H9 (cell line): ENCODE results near the gene STT3A. TPM values are rescaled to one million over a fixed set of nuclear protein-coding genes. Genes with fewer than 3 reads are reported as not detected.

Source experiments
- DNase-seq: peaks from one replicate; pipeline ENCODE4 v3.0.0-alpha.2; 2017
- H2AFZ ChIP-seq: one replicate; pipeline ENCODE4 v1.6.1; 2013; ENCODE audit warnings: mild to moderate bottlenecking, low read length, control low read depth, moderate library complexity
- H2AK5ac ChIP-seq: 2 replicates; pipeline ENCODE4 v1.6.1; 2013; ENCODE audit warnings: low read length, control low read depth, mixed read lengths; ENCODE audit not compliant: insufficient read length
- H2BK120ac ChIP-seq: one replicate; pipeline ENCODE4 v1.6.1; 2013; ENCODE audit warnings: low read depth, mild to moderate bottlenecking, low read length, control low read depth, inconsistent platforms; ENCODE audit not compliant: poor library complexity, severe bottlenecking
- H2BK12ac ChIP-seq: 2 replicates; pipeline ENCODE4 v1.6.1; 2013; ENCODE audit warnings: low read length, control low read depth, mixed read lengths, low read depth; ENCODE audit not compliant: insufficient read length
- H2BK15ac ChIP-seq: 2 replicates; pipeline ENCODE4 v1.6.1; 2013; ENCODE audit warnings: low read depth, low read length, control low read depth
- H2BK20ac ChIP-seq: one replicate; pipeline ENCODE4 v1.6.1; 2013; ENCODE audit warnings: low read depth, mild to moderate bottlenecking, low read length, control low read depth, inconsistent platforms; ENCODE audit not compliant: poor library complexity, severe bottlenecking
- H2BK5ac ChIP-seq: 2 replicates; pipeline ENCODE4 v1.6.1; 2013; ENCODE audit warnings: low read length, control low read depth, mixed read lengths; ENCODE audit not compliant: insufficient read length
- H3K14ac ChIP-seq: 2 replicates; pipeline ENCODE4 v1.6.1; 2013; ENCODE audit warnings: low read length, control low read depth; ENCODE audit not compliant: insufficient read depth
- H3K18ac ChIP-seq: 2 replicates; pipeline ENCODE4 v1.6.1; 2013; ENCODE audit warnings: low read depth, mild to moderate bottlenecking, mixed read lengths, low read length, control low read depth; ENCODE audit not compliant: insufficient read length
- H3K23ac ChIP-seq: 2 replicates; pipeline ENCODE4 v1.6.1; 2013; ENCODE audit warnings: low read length, control low read depth, mixed read lengths, low read depth; ENCODE audit not compliant: insufficient read length
- H3K23me2 ChIP-seq: 2 replicates; pipeline ENCODE4 v1.6.1; 2013; ENCODE audit warnings: low read depth, mild to moderate bottlenecking, mixed read lengths, low read length, control low read depth; ENCODE audit not compliant: insufficient read length, poor library complexity, severe bottlenecking
- H3K27ac ChIP-seq: 2 replicates; pipeline ENCODE4 v1.5.1; 2013; ENCODE audit warnings: low read length, control low read depth, mixed read lengths, low read depth; ENCODE audit not compliant: insufficient read length
- H3K27me3 ChIP-seq: 2 replicates; pipeline ENCODE4 v1.6.1; 2013; ENCODE audit warnings: low read length, control low read depth, inconsistent platforms; ENCODE audit not compliant: insufficient read depth
- H3K4ac ChIP-seq: 2 replicates; pipeline ENCODE4 v1.6.1; 2013; ENCODE audit warnings: low read depth, mild to moderate bottlenecking, control low read depth, inconsistent platforms, low read length, moderate library complexity
- H3K4me1 ChIP-seq: 2 replicates; pipeline ENCODE4 v1.6.1; 2013; ENCODE audit warnings: low read length, control low read depth, inconsistent platforms; ENCODE audit not compliant: insufficient read depth
- H3K4me2 ChIP-seq: 2 replicates; pipeline ENCODE4 v1.6.1; 2013; ENCODE audit warnings: low read length, control low read depth, mixed read lengths; ENCODE audit not compliant: insufficient read length, insufficient read depth
- H3K56ac ChIP-seq: 2 replicates; pipeline ENCODE4 v1.6.1; 2013; ENCODE audit warnings: low read depth, mild to moderate bottlenecking, mixed read lengths, low read length, control low read depth; ENCODE audit not compliant: insufficient read length
- H3K79me1 ChIP-seq: 2 replicates; pipeline ENCODE4 v1.6.1; 2013; ENCODE audit warnings: low read depth, mild to moderate bottlenecking, moderate library complexity, low read length, control low read depth, inconsistent platforms; ENCODE audit not compliant: insufficient read depth, poor library complexity, severe bottlenecking
- H3K79me2 ChIP-seq: 2 replicates; pipeline ENCODE4 v1.6.1; 2013; ENCODE audit warnings: low read length, control low read depth, inconsistent platforms; ENCODE audit not compliant: insufficient read depth
- H3K9ac ChIP-seq: 2 replicates; pipeline ENCODE4 v1.6.1; 2013; ENCODE audit warnings: low read length, control low read depth, mixed read lengths; ENCODE audit not compliant: insufficient read length; ENCODE audit errors: extremely low read depth
- H3K9me3 ChIP-seq: one replicate; pipeline ENCODE4 v1.6.1; 2013; ENCODE audit warnings: low read depth, low read length, inconsistent platforms; ENCODE audit not compliant: control insufficient read depth
- H3T11ph ChIP-seq: one replicate; pipeline ENCODE4 v1.6.1; 2013; ENCODE audit warnings: mild to moderate bottlenecking, low read length, control low read depth, inconsistent platforms
- H4K20me1 ChIP-seq: one replicate; pipeline ENCODE4 v1.6.1; 2013; ENCODE audit not compliant: control insufficient read depth, insufficient read length, insufficient read depth
- H4K5ac ChIP-seq: 2 replicates; pipeline ENCODE4 v1.6.1; 2013; ENCODE audit warnings: low read depth, mild to moderate bottlenecking, mixed read lengths, low read length, control low read depth; ENCODE audit not compliant: insufficient read length
- H4K8ac ChIP-seq: replicated peaks from 2 replicates; pipeline ENCODE4 v1.6.1; 2013; ENCODE audit warnings: low read length, control low read depth, mixed read lengths, low read depth; ENCODE audit not compliant: insufficient read length
- H4K91ac ChIP-seq: 2 replicates; pipeline ENCODE4 v1.6.1; 2013; ENCODE audit warnings: low read depth, mild to moderate bottlenecking, moderate library complexity, mixed read lengths, low read length, control low read depth; ENCODE audit not compliant: insufficient read length
- H3K27ac Mint-ChIP-seq, 3 experiments: 2 replicates in 2 of 3; 3 replicates in 1 of 3; pipeline ENCODE4 v1.8.0; 2020 to 2021; ENCODE audit warnings: mixed read lengths in 3 of 3, mild to moderate bottlenecking in 1 of 3, moderate library complexity in 1 of 3
- H3K27me3 Mint-ChIP-seq: 2 replicates; pipeline ENCODE4 v1.8.0; 2021; ENCODE audit warnings: low read depth, mild to moderate bottlenecking, moderate library complexity, mixed read lengths
- H3K36me3 Mint-ChIP-seq, 3 experiments: 2 replicates in 2 of 3; 3 replicates in 1 of 3; pipeline ENCODE4 v1.8.0; 2020 to 2021; ENCODE audit warnings: low read depth in 3 of 3, mixed read lengths in 3 of 3; ENCODE audit not compliant: insufficient read depth in 1 of 3
- H3K4me1 Mint-ChIP-seq, 2 experiments: 2 replicates each; pipeline ENCODE4 v1.8.0; 2020; ENCODE audit warnings: mixed read lengths in 2 of 2
- H3K4me3 Mint-ChIP-seq, 2 experiments: 2 replicates in 1 of 2; 3 replicates in 1 of 2; pipeline ENCODE4 v1.8.0; 2020 to 2021; ENCODE audit warnings: mild to moderate bottlenecking in 2 of 2, mixed read lengths in 2 of 2, moderate library complexity in 1 of 2
- H3K9me3 Mint-ChIP-seq, 2 experiments: 2 replicates in 1 of 2; 3 replicates in 1 of 2; pipeline ENCODE4 v1.8.0; 2020; ENCODE audit warnings: mild to moderate bottlenecking in 2 of 2, mixed read lengths in 2 of 2, moderate library complexity in 1 of 2
- WGBS: extraction: QIAGEN DNeasy Blood & Tissue Kit; methylation state at CpG from one replicate; pipeline ENCODE4 v1.1.7; 2013; ENCODE audit warnings: missing lambda C conversion rate, low lambda C conversion rate, mixed read lengths; ENCODE audit not compliant: insufficient read length; ENCODE audit errors: extremely low coverage; 5-methylcytosine and 5-hydroxymethylcytosine counted together
- total RNA-seq: library from RNA; stranded (reverse); gene quantifications from 2 replicates; pipeline ENCODE4 v1.2.1, GENCODE V29; 2021
- TF ChIP-seq, protein P1 (sequence below): fragments of 200-600 bp; sonication (generic); conservative IDR thresholded peaks from 3 replicates; pipeline ENCODE4 v1.8.0; 2021; ENCODE audit warnings: antibody characterized with exemption, mild to moderate bottlenecking

The STT3A gene
- total RNA-seq, 1 experiment from 2014 or later: 128 TPM

DNA sequence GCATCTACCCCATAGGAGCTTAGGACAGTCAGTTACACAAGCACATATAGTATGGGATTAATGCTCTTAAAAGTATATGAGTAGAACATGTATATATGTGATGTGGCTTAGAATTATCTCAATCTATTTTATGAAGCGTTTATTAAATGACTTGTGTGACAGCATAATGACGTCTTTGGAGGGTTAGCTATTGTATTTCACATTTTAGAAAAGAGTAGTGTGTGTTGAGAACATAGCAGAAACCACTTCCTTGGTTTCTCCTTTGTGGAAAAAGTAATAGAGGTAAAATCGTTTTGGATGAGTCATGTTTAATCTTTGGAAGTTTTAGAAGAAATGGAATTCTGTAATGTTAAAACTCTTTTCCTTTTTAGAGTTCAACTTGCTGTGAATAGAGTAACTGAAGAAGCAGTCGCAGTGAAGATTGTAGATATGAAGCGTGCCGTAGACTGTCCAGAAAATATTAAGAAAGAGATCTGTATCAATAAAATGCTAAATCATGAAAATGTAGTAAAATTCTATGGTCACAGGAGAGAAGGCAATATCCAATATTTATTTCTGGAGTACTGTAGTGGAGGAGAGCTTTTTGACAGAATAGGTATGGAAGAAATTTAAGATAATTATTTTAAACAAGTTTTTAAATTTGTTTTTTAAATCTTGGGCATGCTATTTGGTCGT lies 34.7 kb downstream of the STT3A start:
- H3K4me2 ChIP-seq: peak overlapping the region; percentile 91
- no peak overlapping the region for H3K27ac ChIP-seq
- H3K27me3 ChIP-seq: no peaks in the 10 kb centered on the region
- H3K14ac ChIP-seq: no peak overlapping the region
- Mint-ChIP-seq H3K4me3 (peak overlapping the region; percentile 86 to 93), H3K36me3 (peaks cover 14 to 46% (median 42%) of the 10 kb centered on the region in 3 experiments), H3K27me3 (no peaks in the 10 kb centered on the region), H3K27ac (peak overlapping the region; percentile 5 to 100 (median 99); a peak in 4 of 7 replicates), H3K9me3 (no peaks in the 10 kb centered on the region), H3K4me1 (peaks cover 14 to 16% of the 10 kb centered on the region in 2 experiments)
- no peak overlapping the region for H2AFZ ChIP-seq
- H3K4ac ChIP-seq: no peak overlapping the region
- no peak overlapping the region for H3K18ac ChIP-seq
- H3K23me2 ChIP-seq: no peaks in the 10 kb centered on the region
- H2BK15ac ChIP-seq: no peak overlapping the region
- no peak overlapping the region for H3K56ac ChIP-seq
- no peak overlapping the region for H4K8ac ChIP-seq
- TF ChIP-seq, protein P1, sequence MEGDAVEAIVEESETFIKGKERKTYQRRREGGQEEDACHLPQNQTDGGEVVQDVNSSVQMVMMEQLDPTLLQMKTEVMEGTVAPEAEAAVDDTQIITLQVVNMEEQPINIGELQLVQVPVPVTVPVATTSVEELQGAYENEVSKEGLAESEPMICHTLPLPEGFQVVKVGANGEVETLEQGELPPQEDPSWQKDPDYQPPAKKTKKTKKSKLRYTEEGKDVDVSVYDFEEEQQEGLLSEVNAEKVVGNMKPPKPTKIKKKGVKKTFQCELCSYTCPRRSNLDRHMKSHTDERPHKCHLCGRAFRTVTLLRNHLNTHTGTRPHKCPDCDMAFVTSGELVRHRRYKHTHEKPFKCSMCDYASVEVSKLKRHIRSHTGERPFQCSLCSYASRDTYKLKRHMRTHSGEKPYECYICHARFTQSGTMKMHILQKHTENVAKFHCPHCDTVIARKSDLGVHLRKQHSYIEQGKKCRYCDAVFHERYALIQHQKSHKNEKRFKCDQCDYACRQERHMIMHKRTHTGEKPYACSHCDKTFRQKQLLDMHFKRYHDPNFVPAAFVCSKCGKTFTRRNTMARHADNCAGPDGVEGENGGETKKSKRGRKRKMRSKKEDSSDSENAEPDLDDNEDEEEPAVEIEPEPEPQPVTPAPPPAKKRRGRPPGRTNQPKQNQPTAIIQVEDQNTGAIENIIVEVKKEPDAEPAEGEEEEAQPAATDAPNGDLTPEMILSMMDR: no peak
- H4K5ac ChIP-seq: no peak overlapping the region
- H2BK120ac ChIP-seq: no peak overlapping the region
- peak overlapping the region; percentile 98 for H3K9ac ChIP-seq
- no peaks in the 10 kb centered on the region for H3K4me1 ChIP-seq
- no peaks in the 10 kb centered on the region for H3K9me3 ChIP-seq
- H3K79me2 ChIP-seq: peaks cover 3% of the 10 kb centered on the region; the same call in 1 of the 2 replicates
- no peak overlapping the region for H3K23ac ChIP-seq
- no peaks in the 10 kb centered on the region for H3K79me1 ChIP-seq
- no peak overlapping the region for H2BK5ac ChIP-seq
- no peak overlapping the region for H2BK12ac ChIP-seq
- DNase-seq: no peak
- H3T11ph ChIP-seq: no peak overlapping the region
- no peak overlapping the region for H4K91ac ChIP-seq
- no peak overlapping the region for H2AK5ac ChIP-seq
- no peaks in the 10 kb centered on the region for H4K20me1 ChIP-seq
- H2BK20ac ChIP-seq: no peak overlapping the region
- WGBS: no CpG with 5 or more reads among the region's 7 CpGs
